Mucosa of descending colon (tissue), 3 donors: ENCODE results near the gene PTPRM. TPM values are rescaled to one million over a fixed set of nuclear protein-coding genes. Genes with fewer than 3 reads are reported as not detected.

Source experiments
- ATAC-seq: fragments of 200-7000 bp; cut with Tn5 transposase; one replicate; pipeline ENCODE4 v1.9.1; 2020; ENCODE audit warnings: mild to moderate bottlenecking, moderate library complexity
- DNase-seq, 3 donors: peaks; one replicate each; pipeline ENCODE4 v3.0.0-alpha.2; 2020
- H3K36me3 ChIP-seq: fragments of 200-600 bp; one replicate; pipeline ENCODE4 v1.8.0; 2021; ENCODE audit warnings: low read depth, mild to moderate bottlenecking
- H3K4me1 ChIP-seq: fragments of 200-600 bp; one replicate; pipeline ENCODE4 v1.8.0; 2021; ENCODE audit warnings: low read depth, mild to moderate bottlenecking
- H3K4me3 ChIP-seq: fragments of 200-600 bp; one replicate; pipeline ENCODE4 v1.8.0; 2021; ENCODE audit warnings: mild to moderate bottlenecking
- H3K9me3 ChIP-seq: fragments of 200-600 bp; one replicate; pipeline ENCODE4 v1.8.0; 2021; ENCODE audit warnings: mild to moderate bottlenecking
- CTCF ChIP-seq: fragments of 200-600 bp; IDR thresholded peaks from one replicate; pipeline ENCODE4 v1.8.0; 2022; ENCODE audit warnings: antibody characterized with exemption, mild to moderate bottlenecking
- intact Hi-C, 2 donors: fragments of 100-400 bp; cut with DNase I in 1 of 2; cut with micrococcal nuclease in 1 of 2; formaldehyde crosslinking; loops; one replicate each; pipeline versions ENCODE4 v1.11.0 to v1.11.1; 2022; cut with DNase I, micrococcal nuclease
- total RNA-seq, 3 donors: library from RNA; stranded (reverse); fragmentation: NEBNext Ultra II Directional in 2 of 3; extraction: Animal tissue kit (Norgen Biotek cat#: 25700) in 2 of 3; gene quantifications; one replicate each; pipeline versions ENCODE4 v1.2.1 to v1.2.4, GENCODE V29; 2021 to 2023
- donor health status: DM: no; HTN: no; CAD: no; lungs with moderate emphysema.
- donor health status: DM: no; HTN: no; CAD: no.
- donor health status: DM: no; HTN: yes; CAD: no.

The PTPRM gene
- total RNA-seq, 3 donors from 2014 or later, result 15.3 to 41.1 (median 19.6) TPM

- intact Hi-C loops, result no loop called here
- ATAC-seq, result no peak
- Histone ChIP-seq H3K36me3 (no peaks in the 10 kb centered on the region), H3K4me1 (no peaks in the 10 kb centered on the region), H3K9me3 (no peaks in the 10 kb centered on the region), H3K4me3 (no peak overlapping the region)
- no peak for TF ChIP-seq CTCF
- no peak for DNase-seq
These were observed 190.1 kb downstream of the PTPRM start for GRCh38 chr18:7757175-7757574.

GRCh38 chr18:7758764-7759163, 191.6 kb downstream of the PTPRM start:
- TF ChIP-seq CTCF, result no peak
- Histone ChIP-seq H3K4me1 (no peaks in the 10 kb centered on the region), H3K36me3 (no peaks in the 10 kb centered on the region), H3K4me3 (no peak overlapping the region), H3K9me3 (no peaks in the 10 kb centered on the region)
- DNase-seq (no peak), ATAC-seq (no peak)
- intact Hi-C loops, result no loop called here

DNA sequence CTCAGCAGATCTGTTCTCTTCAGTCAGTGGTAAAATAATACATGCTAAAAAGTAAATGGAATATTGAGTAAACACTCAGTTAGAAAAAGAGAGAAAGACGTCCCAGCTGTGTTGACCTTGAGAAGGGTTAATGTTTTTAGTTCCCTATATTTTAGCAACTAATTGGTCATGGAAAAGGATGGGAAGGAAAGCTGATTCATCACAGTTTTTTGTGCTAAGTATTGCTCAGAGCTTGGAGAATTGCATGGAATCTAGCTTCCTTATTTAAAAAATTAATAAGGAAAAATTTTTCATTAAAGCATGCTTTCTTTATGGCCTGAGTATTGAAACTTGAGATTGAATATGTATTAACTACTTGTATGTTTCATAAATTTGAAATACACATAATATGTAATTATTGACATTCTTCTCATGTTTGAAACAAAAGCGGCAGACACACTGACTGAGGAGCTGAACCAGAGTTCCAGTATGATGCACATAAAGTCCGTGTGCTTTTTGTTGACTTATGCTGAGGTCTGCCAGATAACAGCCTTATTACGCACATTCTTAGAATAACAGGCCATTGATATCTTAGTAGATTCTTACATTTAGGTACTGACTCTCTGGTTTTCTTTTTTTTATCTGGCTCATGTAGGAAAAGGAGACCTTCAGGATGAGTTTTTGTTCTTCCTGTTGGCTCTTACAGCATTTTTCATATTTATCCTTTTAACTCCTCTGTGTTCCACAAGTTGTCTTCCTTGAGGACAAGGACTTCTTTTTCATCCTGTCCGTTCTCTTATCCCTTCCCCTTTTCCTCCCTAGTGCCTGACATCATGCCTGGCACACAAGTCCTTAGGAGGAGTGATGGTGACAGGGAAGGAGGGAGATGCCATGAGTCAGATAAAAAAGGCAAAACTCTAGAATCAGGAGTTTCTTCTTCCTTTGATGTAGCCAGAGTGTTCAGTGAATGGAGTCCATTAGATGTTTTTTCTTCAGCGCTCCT, 194.1 kb downstream of the PTPRM start:
- no peaks in the 10 kb centered on the region for H3K9me3 ChIP-seq
- no peak for TF ChIP-seq CTCF
- intact Hi-C loops, result no loop called here
- no peaks in the 10 kb centered on the region for H3K36me3 ChIP-seq
- H3K4me3 ChIP-seq, result no peak overlapping the region
- H3K4me1 ChIP-seq, result no peaks in the 10 kb centered on the region
- ATAC-seq (no peak), DNase-seq (no peak)

- Histone ChIP-seq H3K36me3 (no peaks in the 10 kb centered on the region), H3K4me3 (no peak overlapping the region), H3K9me3 (no peaks in the 10 kb centered on the region), H3K4me1 (no peaks in the 10 kb centered on the region)
- intact Hi-C loops, result no loop called here
- no peak for TF ChIP-seq CTCF
- DNase-seq, result no peak
- no peak for ATAC-seq
These were observed 197.3 kb downstream of the PTPRM start for GRCh38 chr18:7764405-7764804.

DNA sequence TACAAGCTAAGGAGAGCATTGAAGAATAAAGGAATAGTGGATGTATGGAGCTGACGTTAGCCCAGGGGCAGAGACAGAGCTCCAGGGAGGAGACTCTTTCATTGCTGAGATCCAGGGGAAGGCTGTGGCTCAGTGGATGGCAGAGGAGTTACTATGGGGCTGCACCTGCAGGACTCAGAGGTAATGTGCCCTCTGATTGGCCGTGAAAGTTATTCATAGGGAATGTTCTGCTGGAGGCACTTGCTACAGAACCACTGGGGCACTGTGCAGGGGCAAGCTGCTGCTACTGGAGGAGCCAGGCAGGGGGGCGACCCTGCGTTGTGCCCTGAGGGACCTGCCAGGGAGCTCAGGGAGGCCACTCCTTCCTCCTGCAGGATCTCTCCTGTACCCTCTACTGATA, 199.2 kb downstream of the PTPRM start:
- H3K9me3 ChIP-seq, result no peaks in the 10 kb centered on the region
- intact Hi-C loops, result no loop called here
- H3K36me3 ChIP-seq, result no peaks in the 10 kb centered on the region
- no peak overlapping the region for H3K4me3 ChIP-seq
- DNase-seq (no peak), ATAC-seq (no peak)
- no peaks in the 10 kb centered on the region for H3K4me1 ChIP-seq
- TF ChIP-seq CTCF, result no peak
